Tibial artery (tissue), 4 donors: ENCODE measurements around the gene MAN2A2.

Source experiments
- DNase-seq, 2 donors: peaks; one replicate each; pipeline ENCODE4 v3.0.0-alpha.2; 2019
- H3K27ac ChIP-seq, 2 donors: fragments of 200-600 bp; sonication (generic) in 1 of 2; 1 replicate in 1 of 2; 2 replicates in 1 of 2; pipeline ENCODE4 v1.5.1; 2018 to 2019; ENCODE audit warnings: mild to moderate bottlenecking in 1 of 2
- H3K27me3 ChIP-seq, 2 donors: fragments of 200-600 bp; sonication (generic) in 1 of 2; one replicate each; pipeline versions ENCODE4 v1.5.1 to v1.6.0; 2016 to 2019
- H3K36me3 ChIP-seq, 3 donors: fragments of 200-600 bp; sonication (generic) in 2 of 3; one replicate each; pipeline ENCODE4 v1.5.1; 2016 to 2019; ENCODE audit warnings: mild to moderate bottlenecking in 2 of 3
- H3K4me1 ChIP-seq, 4 donors: fragments of 200-600 bp; sonication (generic) in 2 of 4; 1 replicate in 3 of 4; 2 replicates in 1 of 4; pipeline ENCODE4 v1.5.1; 2016 to 2019
- H3K4me3 ChIP-seq, 2 donors: fragments of 200-600 bp; sonication (generic) in 1 of 2; 1 replicate in 1 of 2; 2 replicates in 1 of 2; pipeline ENCODE4 v1.5.1; 2018 to 2019; ENCODE audit warnings: mild to moderate bottlenecking in 2 of 2
- H3K9me3 ChIP-seq, 3 donors: fragments of 200-600 bp; sonication (generic) in 1 of 3; one replicate each; pipeline ENCODE4 v1.5.1; 2016 to 2019
- intact Hi-C: fragments of 100-400 bp; cut with DNase I; formaldehyde crosslinking; loops from one replicate; pipeline ENCODE4 v1.15.0; 2023; ENCODE audit warnings: low total_unique reads
- TF ChIP-seq, protein P1 (sequence below), 2 experiments: fragments of 200-600 bp in 1 of 2; fragments of 450-650 bp in 1 of 2; IDR thresholded peaks; one replicate each; pipeline ENCODE4 v1.5.1; 2017 to 2019; ENCODE audit warnings: antibody characterized with exemption in 2 of 2, mild to moderate bottlenecking in 1 of 2, moderate library complexity in 1 of 2

MAN2A2 gene

DNA sequence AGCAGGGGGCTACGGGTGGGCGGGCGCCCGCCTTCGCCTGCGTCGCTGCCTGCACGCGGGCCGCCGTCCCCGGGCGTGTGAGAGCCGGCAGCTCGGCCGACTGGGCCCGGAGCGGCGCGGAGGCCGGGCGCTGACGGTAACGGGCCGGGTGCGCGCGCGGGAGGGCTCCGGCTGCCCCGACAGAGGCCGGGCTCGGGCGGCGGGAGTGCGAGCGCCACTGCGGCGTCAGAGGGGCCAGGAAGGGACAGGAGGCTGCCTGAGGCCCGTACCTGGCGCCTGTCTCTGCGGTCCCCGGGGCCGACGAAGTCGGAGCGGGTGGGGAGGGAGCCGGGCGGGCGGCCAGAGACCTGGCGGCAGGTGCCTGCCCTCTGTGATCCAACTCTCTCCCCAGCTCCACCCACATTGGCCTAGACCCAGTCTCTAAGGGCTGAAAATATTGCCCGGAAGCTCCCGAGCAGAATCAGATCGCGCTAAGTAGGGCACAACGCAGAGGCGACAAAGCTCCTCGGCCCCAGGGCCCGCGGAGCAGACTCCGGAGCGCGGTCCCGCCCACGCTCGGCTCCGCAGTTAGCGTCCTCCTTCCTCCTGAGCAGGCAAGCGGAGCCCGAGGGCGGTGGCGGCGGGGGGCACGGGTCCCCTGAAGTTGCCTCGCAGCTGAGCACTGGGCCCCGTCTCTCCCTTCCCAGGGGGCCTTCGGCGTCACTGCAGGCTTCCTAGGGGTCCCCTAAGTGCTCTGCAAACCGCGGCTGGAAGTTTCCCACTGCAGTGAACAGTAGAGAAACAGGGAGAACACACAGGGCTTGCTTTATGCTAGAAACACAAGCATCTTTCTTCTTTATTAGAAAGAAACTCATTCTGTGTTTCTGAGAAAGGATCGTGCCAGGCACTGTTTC, at the start of gene MAN2A2:
MAN2A2 (plus strand) TSS at position 463 of the 893 bp plus-strand sequence. CDS start 906 bp downstream, outside the sequence.
- Histone ChIP-seq H3K4me3 (peak within 1 kb of the TSS; percentile 65 to 90), H3K36me3 (peaks cover 32 to 36% (median 32%) of the 10 kb centered on the region in 3 donors), H3K27ac (peak within 1 kb of the TSS; percentile 91 to 94), H3K27me3 (no peaks in the 10 kb centered on the region), H3K4me1 (peaks cover 0 to 22% (median 12%) of the 10 kb centered on the region in 4 donors), H3K9me3 (no peaks in the 10 kb centered on the region)
- intact Hi-C loops = loop anchor here (2.0 kb wide), 1 partner anchor 28 kb away; no protein-coding TSS in a partner anchor
- TF ChIP-seq, protein P1, sequence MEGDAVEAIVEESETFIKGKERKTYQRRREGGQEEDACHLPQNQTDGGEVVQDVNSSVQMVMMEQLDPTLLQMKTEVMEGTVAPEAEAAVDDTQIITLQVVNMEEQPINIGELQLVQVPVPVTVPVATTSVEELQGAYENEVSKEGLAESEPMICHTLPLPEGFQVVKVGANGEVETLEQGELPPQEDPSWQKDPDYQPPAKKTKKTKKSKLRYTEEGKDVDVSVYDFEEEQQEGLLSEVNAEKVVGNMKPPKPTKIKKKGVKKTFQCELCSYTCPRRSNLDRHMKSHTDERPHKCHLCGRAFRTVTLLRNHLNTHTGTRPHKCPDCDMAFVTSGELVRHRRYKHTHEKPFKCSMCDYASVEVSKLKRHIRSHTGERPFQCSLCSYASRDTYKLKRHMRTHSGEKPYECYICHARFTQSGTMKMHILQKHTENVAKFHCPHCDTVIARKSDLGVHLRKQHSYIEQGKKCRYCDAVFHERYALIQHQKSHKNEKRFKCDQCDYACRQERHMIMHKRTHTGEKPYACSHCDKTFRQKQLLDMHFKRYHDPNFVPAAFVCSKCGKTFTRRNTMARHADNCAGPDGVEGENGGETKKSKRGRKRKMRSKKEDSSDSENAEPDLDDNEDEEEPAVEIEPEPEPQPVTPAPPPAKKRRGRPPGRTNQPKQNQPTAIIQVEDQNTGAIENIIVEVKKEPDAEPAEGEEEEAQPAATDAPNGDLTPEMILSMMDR (IDR thresholded peaks at IDR 0.05) = no peak
- peak in 1 of 2 donors; percentile 76 for DNase-seq

DNA sequence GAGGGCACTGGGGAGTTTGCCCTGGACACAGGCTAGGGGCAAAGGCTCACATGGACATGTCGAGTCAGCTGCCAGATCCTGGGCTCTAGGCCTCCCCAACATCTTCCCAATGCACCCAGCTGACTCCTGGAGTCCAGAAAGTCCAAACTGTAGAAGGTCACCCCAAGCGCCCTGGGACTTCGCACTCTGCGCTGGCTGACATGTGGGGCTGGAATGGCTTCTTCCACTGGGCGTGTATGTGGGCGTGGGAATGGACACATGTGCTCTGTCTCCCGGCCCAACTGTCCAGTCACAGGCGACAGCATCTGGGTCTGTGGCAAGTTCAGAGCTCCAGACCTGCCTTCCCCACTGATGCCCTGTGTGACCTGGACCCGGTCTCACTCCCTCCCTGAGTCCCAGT, 48.0 kb upstream of the MAN2A2 start:
- no peak for DNase-seq
- intact Hi-C loops = loop anchor here (10.0 kb wide), 1 partner anchor 80 kb away; no protein-coding TSS in a partner anchor
- Histone ChIP-seq H3K27me3 (no peaks in the 10 kb centered on the region), H3K4me1 (no peaks in the 10 kb centered on the region), H3K9me3 (no peaks in the 10 kb centered on the region), H3K36me3 (no peaks in the 10 kb centered on the region), H3K27ac (no peak overlapping the region), H3K4me3 (no peak overlapping the region)
- TF ChIP-seq, protein P1 (IDR thresholded peaks at IDR 0.05) = no peak

DNA sequence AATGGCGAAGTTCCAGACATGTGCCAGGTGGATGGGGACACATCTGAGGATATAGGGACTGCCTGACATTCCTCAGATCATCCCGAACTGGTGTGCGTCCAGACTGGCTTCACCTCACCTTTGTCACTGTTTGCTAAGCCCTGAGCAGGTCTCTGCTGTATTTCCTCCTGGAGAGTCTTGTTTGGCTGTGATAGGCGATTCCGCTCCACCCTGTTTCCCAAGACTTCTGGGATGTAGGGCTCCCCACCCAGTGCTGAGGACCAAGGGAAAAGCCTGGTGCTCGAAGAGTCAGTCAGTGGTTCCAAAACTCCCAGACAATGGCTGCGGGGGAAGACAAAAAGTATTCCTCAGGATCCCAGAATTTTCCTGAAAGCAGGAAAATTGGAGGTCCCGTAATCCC, 45.8 kb upstream of the MAN2A2 start:
- Histone ChIP-seq H3K27ac (no peak overlapping the region), H3K9me3 (no peaks in the 10 kb centered on the region), H3K27me3 (no peaks in the 10 kb centered on the region), H3K4me1 (no peaks in the 10 kb centered on the region), H3K36me3 (no peaks in the 10 kb centered on the region), H3K4me3 (no peak overlapping the region)
- TF ChIP-seq, protein P1 (IDR thresholded peaks at IDR 0.05) = no peak
- intact Hi-C loops = loop anchor here (10.0 kb wide), 1 partner anchor 83 kb away; no protein-coding TSS in a partner anchor
- DNase-seq = no peak

DNA sequence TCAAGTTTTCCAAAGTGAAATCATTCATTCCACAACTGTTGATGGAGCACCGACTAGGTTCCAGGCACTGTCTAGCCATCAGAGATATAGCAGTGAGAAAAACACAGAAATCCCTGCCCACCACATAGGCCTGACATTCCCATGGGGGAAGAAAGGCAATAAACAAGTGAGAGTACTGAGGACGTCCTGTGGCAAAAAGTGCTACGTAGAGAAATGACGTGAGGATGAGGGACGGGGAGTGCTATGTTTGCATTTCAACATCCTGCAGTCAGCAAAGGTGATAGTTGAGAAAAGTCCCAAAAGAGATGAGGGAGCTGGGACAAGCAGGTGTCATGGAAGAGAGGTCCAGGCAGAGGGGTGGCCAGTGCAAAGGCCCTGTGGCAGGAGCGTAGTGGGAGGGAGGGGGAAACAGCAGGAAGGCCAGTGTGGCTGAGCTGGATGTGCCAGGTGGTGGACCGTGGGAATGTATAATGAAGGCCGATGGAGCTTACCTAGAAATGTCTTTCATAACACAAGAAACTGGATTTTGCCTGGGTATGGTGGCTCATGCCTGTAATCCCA, 45.1 kb upstream of the MAN2A2 start:
- no peak overlapping the region for H3K4me3 ChIP-seq
- no peak overlapping the region for H3K27ac ChIP-seq
- H3K9me3 ChIP-seq = no peaks in the 10 kb centered on the region
- no peaks in the 10 kb centered on the region for H3K27me3 ChIP-seq
- intact Hi-C loops = loop anchor here (10.0 kb wide), 1 partner anchor 83 kb away; no protein-coding TSS in a partner anchor
- TF ChIP-seq, protein P1 (IDR thresholded peaks at IDR 0.05) = no peak
- H3K4me1 ChIP-seq = no peaks in the 10 kb centered on the region
- H3K36me3 ChIP-seq = no peaks in the 10 kb centered on the region
- DNase-seq = no peak

DNA sequence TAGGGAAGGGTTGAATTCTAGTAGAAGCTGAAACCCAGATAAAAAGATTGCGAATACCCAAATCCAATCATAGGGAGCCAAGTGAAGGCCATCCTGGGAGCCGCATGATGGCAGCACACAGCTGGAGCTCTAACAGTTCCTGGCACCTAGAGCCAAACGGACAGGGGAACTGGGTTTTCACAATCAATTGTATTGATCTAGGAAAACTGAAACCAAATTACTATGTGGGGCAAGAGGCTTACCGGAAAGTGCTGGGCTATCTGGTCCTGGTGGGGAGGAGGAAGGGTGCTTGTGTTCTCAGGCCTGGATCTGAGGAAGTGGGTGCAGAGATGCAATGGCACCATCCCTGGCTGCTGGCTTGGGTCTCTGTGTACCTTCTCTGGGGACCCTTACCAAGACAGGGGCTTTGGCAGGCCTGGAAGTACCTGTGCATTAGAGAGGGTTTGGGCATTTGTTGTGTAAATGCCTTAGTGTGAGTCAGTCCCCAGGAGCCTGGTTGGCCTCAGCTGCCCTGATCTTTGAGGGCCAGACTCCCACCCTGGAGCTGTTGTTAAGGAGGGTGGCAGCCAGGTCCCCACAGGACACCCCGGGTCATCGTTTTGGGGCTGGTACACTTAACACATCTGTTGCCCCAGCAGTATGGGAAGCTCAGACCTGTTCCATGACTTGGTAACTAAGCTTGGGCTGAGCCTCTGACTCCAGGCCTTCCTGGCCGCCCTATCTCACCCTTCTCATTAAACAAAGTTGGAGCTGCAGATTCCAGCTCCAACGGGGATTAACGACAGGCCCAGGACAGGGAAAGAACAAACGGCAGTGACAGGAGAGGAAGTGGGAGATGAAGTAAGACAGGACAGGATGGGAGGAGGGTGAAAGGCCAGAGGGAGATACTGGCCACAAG, 43.6 kb upstream of the MAN2A2 start:
- intact Hi-C loops = loop anchor here (10.0 kb wide), 1 partner anchor 85 kb away; no protein-coding TSS in a partner anchor
- H3K36me3 ChIP-seq = no peaks in the 10 kb centered on the region
- no peak overlapping the region for H3K27ac ChIP-seq
- no peaks in the 10 kb centered on the region for H3K4me1 ChIP-seq
- no peak for DNase-seq
- TF ChIP-seq, protein P1 (IDR thresholded peaks at IDR 0.05) = no peak
- H3K4me3 ChIP-seq = no peak overlapping the region
- H3K27me3 ChIP-seq = no peaks in the 10 kb centered on the region
- no peaks in the 10 kb centered on the region for H3K9me3 ChIP-seq
